ENCODE data around the gene TAS1R3.

The TAS1R3 gene

GRCh38 chr1:1340791-1341548 is 9.9 kb downstream of the TAS1R3 start:
- DNase-seq: no peak

GRCh38 chr1:1341549-1342021 is 10.5 kb downstream of the TAS1R3 start:
- no peak for DNase-seq

GRCh38 chr1:1342061-1342562 is 11.0 kb downstream of the TAS1R3 start:
- DNase-seq: no peak

- no peak for DNase-seq
Measured at GRCh38 chr1:1342584-1343115, 11.6 kb downstream of the TAS1R3 start.

- no peak for DNase-seq
Measured at GRCh38 chr1:1343811-1344421, 12.8 kb downstream of the TAS1R3 start.

GRCh38 chr1:1344655-1345361 is 13.7 kb downstream of the TAS1R3 start:
- DNase-seq: no peak

GRCh38 chr1:1345384-1345783 is 14.3 kb downstream of the TAS1R3 start:
- no peak for DNase-seq

- DNase-seq: no peak
Measured at GRCh38 chr1:1345860-1346500, 14.9 kb downstream of the TAS1R3 start.

- DNase-seq: no peak
Measured at GRCh38 chr1:1346501-1346890, 15.4 kb downstream of the TAS1R3 start.

GRCh38 chr1:1347026-1347595 is 16.0 kb downstream of the TAS1R3 start:
- DNase-seq: no peak

- DNase-seq: no peak
Measured at GRCh38 chr1:1347663-1348419, 16.8 kb downstream of the TAS1R3 start.

- DNase-seq: no peak
Measured at GRCh38 chr1:1348420-1349255, 17.6 kb downstream of the TAS1R3 start.

- peak; percentile 84 for DNase-seq
Measured at GRCh38 chr1:1349256-1350012, 18.4 kb downstream of the TAS1R3 start, which contains the start of gene DVL1. DVL1 (minus strand) TSS chr1:1349418; CDS start chr1:1349065, 353 bp downstream.

- peak; percentile 78 for DNase-seq
Measured at GRCh38 chr1:1351511-1352427, 20.7 kb downstream of the TAS1R3 start.

GRCh38 chr1:1352786-1353388 is 21.8 kb downstream of the TAS1R3 start:
- DNase-seq: no peak

- DNase-seq: no peak
Measured at GRCh38 chr1:1353389-1354151, 22.5 kb downstream of the TAS1R3 start.

Measured in right forelimb (tissue), 1 donor.